COR-L47 (cell line): ENCODE data around the gene NEB.
"Not testable (repeated sequence)": the region's sequence is repeated elsewhere in the genome, so short reads cannot be mapped to it uniquely, and the experiment has no call there.

Source experiments
- DNase-seq: peaks from one replicate; lab custom pipeline; 2025; lab: John Stamatoyannopoulos, UW

NEB gene

DNA sequence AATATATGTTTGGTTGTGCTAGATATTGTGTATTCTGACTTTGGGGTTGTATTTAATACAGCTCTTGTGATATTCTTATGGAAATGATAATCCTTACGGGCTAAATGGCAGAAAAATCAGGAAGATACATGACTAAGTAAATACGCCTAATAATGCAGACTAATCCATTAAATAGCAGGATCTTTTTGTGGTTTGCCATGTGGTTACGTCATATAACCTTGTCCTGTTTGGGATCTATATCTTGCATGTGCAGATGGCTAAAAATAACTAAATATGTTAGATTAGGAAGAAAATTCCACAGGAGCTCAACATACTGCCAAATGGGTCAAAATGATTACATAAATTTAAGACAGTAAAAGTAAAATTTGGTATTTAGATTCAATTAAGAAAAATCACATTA is 83.0 kb downstream of the NEB start:
- DNase-seq = no peak

DNA sequence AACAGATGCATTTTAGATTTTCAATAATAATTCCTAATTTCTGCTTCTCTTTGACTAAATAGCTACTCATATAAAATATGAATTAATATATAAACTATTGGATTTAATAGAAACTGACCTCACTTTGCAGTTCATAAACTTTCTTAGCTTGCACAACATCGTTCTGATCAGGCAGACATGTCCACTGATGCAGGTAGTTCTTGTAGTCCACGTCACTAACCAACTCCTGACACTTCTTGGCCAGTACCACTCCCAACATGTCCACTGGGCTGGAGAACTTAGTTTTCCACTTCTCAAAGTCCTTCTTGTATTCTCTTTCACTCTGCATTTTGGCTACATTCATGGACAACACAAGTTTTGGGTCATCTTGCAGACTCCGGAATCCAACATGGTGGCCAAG is 83.8 kb downstream of the NEB start:
- no peak for DNase-seq

DNA sequence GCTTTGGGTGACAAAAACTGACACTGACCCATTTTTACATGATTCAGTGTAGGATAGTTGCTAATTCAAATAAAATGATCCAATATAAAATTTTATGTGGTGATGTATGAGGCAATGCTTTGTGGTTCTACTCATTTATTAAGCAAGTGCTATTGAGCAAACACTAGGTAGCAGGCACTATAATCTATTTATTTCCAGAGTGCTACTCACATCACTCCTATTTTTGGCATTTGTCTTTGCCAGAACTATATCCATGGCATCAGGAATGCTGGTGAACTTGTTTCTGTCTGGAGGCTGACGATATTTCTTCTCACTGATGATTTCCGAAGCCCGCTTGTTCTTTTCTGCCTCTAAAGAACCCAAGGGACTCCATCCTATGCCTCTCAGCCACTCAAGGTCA is 84.3 kb downstream of the NEB start:
- no peak for DNase-seq

DNA sequence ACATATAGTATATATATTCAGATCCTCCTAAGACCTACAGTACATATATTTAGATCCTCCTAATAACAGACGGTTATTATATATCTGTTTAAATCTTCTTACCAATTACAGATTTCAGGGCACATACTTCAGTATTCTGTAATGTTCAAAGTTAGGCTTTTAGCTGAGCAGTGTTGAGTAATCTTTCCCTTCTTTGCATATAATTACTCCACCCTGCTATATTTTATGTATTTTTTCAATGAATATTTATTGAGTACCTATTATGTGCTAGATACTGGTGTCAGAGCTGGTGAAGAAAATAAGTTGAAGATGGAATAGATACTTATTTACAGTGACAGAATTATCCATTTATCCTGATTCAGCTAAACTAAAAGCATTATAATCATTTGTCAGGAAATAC is 84.9 kb downstream of the NEB start:
- DNase-seq = no peak

DNA sequence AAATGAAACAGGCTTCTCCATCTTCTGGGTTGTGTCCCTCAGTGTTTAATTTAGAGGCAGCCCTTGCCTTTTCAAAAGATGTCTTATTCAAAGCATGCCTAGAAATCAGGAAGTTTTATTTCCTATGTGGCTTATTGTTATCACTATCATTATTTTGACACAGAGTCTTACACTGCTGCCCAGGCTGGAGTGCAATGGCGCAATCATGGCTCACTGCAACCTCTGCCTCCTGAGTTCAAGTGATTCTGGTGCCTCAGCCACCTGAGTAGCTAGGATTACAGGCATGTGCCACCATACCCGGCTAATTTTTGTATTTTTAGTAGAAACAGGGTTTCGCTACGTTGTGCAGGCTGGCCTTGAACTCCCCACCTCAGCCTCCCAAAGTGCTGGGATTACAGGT is 87.8 kb downstream of the NEB start:
- not testable (repeated sequence) for DNase-seq

DNA sequence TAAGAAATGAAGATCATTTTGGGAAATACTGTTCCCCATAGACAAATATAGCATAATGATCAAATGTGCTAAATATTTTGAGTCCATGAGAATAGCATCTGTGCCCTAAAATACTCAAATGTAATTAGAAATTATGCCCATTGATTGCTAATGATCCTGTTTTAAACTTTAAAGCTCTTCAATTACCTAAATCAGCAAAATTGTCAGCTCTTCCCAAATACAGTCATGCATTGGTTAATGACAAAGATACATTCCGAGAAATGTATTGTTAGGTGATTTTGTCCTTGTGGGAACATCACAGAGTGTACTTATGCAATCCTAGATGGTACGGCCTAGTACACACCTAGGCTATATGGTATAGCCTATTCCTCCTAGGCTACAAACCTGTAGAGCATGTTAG is 89.7 kb downstream of the NEB start:
- DNase-seq = no peak

DNA sequence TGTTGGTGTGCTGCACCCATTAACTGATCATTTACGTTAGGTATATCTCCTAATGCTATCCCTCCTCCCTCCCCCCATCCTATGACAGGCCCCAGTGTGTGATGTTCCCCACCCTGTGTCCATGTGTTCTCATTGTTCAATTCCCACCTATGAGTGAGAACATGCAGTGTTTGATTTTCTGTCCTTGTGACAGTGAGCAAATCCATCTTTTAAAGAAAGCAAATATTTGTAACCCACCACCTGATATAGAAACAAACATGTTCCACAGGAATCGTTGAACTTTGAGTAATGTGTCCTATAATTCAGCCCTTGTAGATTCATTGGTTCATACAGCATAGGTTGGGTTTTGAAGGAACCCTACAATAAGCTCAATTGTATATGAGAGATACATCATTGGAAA is 92.4 kb downstream of the NEB start:
- DNase-seq = not testable (repeated sequence)

DNA sequence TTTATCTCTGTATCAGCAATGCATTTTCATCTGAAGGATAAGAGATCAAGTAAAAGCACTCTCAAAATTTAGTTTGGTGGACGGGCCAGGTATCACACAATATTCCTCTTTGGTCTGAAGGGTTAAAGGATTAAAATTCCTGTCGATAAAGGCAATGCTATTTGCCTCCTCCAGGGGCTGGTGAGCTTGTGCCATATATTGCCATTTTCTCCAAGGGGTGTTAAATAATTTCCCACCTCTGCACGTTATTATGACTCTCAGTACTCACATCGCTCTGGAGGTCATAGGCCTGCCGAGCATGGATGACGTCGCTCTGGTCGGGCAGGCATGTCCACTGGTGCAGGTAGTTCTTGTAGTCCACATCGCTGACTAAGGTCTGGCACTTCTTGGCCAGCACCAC is 94.2 kb downstream of the NEB start:
- DNase-seq = no peak

DNA sequence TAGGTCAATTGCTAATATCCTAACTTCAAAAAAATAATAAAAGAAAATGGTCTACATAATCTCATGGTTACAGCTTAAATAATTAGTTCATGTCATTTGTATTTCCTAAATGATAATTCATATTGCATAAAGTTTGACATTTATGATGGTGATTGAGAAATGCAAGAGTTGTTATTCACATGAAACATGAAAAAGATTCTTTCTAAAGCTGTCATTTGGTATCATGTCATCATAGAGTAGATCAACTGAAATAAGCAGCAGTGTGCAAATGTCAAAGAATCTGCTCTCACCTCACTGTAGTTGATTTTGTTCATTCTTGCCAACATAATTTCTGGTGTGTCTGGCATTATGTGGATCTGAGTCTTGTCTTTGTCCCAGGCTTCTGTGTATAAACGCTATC is 95.3 kb downstream of the NEB start:
- no peak for DNase-seq

DNA sequence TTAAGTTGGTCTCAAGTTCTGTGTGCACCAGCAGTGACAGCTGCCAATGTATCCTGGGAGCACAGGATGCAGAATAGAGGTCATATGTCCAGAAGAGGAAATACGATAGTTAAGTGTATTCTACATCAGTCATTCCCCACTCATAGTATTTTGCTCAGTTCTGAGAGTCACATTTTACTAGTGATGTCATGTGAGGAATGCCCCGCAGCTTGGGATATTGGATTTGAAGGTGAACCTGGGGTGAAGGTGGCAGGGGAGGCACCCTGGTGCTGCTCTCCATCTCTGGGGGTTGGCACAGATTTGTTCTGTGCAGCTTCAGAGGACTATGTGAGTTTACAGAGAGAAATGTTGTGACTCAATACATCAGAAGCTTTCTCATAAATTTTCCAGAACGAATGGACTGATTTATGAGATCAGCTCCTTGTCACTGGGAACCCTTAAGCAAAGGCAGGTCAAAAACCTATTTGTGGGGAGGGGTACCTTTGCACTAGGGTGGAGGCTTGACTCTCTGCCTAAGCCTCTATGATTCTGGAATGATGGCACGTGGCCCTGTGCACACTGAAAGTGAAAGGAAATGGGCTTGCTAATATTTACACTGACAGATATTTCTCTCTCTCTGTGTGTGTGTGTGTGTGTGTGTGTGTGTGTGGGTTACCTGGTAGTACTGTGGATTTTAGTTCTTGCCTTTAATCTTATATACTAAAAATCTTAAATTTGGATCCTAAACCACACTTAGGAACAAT is 95.9 kb downstream of the NEB start:
- no peak for DNase-seq

DNA sequence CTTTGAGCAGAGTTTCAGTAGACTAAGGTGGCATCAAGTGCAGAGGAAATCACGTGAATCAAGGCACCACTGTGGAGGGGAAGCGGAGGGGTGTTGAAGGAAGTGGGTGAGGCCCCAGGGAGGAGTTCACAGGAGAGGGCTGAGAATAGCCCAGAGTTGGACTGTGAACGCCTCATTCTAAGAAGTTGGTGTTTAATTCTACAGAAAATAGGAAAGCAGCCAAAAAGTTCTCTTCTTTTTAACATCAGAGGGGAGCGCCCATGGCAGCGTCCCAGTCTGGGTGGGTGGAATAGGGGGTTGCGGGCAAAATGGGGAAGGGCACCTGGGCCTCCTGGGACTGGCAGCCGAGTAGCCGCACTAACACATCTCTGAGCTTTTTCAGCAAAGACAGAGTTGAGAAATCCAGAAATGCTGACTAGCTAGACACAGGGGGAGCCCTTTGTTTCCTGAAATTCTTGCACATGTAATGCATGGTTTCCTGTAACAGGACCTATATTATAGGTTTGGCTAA is 97.0 kb downstream of the NEB start:
- DNase-seq = no peak

DNA sequence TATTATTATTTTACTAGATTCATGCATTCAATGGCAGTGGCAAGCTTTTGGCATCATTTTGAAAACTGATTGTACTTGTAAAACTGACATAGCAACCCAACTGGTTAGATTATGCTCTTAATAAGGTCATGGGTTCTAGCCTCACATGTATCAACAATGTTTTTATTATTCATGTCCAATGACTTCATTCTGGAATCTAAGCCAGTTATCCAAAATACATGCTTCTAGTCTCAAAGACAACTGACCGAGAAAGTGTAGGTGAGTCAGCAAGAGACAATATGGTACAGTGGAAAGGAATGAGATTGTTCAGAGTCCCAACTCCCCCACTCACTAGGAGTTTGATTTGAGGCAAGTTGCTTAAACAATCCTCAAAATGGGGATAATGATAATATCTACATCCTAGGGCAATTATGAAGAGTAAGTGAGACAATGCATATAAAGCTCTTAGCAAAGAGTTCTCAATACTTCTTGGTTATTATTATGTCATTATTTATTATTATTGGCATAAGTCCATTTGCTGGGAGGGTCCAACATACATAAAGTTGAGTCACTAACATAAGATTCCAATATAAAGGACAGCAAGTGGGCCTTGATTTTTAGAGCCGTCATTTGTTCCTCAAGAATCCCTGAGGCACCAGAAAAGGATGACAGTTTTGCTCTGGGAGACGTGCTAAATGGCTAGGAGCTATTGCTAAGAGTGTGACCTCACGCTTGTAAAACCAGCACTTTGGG is 99.4 kb downstream of the NEB start:
- no peak for DNase-seq

DNA sequence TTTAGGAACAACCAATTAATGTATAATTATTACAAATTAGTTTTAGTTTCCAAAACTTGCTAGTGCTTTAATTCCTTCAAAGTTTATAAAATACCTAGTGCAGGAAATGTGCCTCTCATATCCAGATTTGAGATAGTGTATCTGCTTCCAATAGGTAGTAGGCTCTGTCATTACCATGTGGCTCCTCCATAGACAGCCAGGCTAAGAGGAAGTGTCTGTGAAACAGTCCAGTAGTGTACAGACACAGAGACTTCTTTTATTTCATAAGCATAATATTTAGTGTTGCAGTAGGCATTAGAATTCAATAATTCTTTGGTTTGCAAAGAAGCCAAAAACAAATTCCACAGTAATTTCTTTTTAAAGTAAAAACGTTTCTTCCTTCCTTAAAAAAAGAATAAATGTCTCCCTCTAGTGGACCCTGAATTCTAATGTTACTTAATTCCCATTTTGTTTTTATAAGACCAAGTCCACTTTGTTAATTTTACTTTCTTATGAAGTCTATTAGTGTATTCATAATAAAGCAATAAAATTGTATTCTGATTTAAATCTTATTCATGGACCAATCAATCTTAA is 101.2 kb downstream of the NEB start:
- no peak for DNase-seq

DNA sequence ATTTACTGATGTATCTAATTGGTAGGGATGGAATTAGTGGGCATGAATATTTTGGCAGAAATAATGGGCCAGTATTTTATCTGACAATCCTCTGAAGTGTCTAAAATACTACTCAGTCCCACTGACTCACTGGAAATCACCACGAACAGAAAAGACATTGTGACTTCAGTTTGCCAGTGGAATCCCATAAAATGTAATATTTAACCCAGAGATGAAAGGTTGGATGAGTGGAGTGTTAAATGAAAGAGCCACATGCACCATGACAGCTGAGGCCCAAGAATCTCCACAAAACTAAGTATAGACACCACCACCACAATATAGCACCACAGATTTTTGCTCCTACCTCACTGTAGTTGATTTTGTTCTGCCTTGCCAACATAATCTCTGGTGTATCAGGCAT is 103.9 kb downstream of the NEB start:
- DNase-seq = no peak

DNA sequence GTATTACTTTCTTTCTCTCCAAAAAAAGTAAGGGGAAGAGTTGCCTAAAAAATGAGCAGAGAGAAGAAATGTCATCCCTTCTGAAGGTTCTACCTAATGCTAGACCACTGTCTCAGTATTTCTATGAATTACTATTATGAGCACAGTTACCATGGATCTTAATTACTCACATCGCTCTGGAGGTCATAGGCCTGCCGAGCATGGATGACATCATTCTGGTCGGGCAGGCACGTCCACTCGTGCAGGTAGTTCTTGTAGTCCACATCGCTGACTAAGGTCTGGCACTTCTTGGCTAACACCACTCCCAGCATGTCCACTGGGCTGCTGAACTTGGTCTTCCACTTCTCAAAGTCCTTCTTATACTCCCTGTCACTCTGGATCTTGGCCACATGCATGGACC is 106.9 kb downstream of the NEB start:
- DNase-seq = no peak

DNA sequence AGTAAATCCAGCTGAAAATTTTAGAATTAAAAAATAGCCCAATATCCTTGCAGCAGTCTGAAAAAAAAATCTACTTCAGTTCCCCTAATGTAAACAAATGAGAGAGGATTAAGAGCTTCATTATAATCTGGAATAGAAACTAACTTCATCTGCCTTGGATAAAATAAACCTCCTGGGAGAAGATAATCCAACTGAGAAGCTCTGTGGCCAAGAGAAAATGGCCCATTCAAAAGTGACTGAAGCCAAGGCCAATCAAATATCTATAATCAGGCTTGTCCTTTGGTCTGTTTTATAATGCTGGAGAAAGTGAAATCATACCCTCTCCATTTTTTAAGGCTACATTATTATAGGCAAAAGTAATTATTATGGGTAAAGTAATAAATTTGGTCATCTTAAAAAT is 110.0 kb downstream of the NEB start:
- no peak for DNase-seq

DNA sequence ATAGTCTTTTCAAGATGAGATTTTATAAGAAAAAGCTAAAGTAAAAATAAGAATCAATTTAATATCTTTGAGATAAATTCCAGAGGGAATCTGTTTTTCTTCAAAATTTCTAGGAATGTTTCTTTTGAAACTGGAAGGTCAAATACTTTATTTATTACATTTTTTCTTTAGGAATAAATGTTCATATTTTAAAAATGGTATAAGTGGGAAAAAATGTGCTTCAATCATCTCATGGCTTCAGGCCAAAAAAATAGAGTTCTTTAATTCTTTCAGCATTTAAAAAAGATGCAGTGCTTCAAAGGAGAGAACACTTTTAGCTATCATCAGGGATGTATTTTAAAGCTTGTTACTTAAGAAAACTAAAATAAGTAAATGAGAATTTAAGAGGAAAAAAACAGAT is 110.6 kb downstream of the NEB start:
- no peak for DNase-seq

DNA sequence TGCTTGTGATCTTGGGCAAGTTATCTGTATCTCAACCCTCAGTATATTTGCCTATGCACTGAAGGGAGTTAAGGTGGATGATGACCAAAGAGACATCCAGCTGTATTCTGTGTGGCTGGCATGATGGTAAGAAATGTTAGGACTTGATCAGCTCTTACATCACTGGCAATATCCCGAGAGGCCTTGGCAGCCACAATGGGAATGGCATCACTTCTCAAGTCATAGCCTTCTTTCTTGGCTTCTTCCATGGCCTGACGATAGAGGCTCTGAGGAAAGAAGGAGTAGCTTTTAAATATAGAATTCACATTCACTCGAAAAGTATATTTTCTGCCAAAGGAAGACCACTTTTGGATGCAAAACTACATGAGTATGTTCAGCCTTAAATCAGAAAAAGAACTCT is 113.5 kb downstream of the NEB start:
- DNase-seq = no peak

DNA sequence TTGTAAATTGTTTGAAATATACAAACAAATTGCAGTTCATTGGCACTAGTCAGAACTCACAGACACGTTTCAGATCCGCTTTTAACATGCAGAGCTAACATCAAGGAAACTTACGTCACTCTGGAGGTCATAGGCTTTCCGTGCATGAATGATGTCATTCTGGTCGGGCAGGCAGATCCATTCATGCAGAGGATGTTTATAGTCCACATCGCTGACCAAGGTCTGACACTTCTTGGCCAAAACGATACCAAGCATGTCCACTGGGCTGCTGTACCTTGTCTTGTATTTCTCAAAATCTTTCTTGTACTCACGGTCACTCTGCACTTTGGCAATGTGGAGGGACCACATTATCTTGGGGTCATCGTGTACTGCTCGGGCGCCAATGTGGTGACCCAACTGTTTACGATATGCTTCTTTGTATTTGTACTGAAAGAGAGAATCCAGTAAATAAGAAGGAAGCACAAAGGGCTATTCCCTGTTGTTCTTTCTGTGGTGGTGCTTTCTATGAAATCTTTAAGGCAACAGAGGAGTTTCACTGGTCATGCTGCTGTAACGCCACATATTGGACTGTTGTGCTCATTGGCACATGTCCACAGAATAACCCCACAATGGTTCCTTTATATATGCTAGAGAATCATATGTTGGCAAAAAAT is 114.8 kb downstream of the NEB start:
- DNase-seq = no peak

DNA sequence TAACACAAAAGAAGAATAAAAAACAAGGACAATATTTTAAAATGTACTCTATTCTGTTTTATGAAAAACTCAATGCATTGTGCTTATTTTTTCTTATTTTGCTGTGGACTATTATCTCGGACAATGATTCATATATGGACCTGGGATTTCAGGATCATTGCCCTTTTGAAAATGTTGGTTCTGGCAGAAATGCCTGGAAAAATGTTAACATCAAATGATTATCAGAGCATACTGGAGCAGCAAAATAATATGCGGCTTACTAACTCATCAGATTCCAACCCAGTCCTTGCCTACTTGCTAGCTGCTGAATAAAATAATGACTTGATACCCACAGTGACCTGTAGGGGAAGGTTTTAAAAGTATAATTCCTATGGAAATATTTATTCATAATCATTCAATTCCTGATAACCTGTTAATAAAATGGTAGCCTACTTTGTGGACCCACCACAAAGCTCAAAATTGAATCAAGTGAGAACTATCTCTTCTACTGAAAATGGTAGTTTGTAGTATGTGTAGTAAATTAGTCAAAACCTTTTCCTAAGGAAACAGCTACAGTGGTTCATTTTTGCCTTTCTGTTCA is 117.4 kb downstream of the NEB start:
- no peak for DNase-seq

DNA sequence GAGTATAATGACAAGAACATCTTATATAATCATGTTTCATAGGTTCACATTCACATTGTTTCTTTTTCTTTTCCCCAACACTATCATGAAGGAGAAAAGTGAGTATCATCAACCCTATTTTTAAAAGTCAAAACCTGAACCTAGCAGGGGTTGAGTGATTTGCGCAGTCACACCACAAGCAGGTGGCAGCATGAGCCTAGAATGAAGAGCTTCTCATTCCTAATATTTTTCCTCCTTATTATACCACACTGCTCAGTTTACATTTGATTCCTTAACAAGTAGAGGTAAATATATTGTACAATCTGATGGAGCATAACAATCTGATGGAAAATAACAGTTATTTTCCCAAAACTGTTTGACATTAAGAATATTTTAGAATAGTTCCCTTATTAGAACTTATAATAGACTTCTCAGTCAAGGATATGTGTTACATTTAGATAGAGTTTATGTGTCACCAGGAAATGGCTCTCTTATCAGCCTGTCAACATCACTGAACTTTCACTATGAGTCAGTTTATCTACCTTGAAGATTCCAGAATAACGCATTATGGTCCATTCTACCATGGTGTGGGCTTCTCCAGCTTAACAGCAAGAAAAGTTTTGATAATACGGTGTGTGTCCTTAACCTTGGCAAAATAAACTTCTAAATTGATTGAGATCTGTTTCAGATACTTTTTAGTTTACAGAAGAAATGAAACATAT is 119.5 kb downstream of the NEB start:
- DNase-seq = no peak

DNA sequence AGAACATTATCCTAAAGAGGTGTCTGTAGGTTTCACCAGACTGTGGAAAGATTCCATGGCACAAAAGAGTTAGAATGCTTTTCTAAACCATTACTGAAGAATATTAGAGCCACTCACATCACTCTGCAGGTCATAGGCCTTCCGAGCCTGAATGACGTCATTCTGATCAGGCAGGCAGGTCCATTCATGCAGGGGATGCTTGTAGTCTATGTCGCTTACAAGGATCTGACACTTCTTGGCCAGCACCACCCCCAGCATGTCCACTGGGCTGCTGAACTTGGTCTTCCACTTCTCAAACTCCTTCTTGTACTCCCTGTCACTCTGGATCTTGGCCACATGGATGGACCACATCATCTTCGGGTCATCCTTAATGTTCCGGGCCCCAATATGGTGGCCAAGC is 120.1 kb downstream of the NEB start:
- no peak for DNase-seq
